H54 (cell line): ENCODE measurements around the gene MBP.

Experiments used
- DNase-seq: peaks from one replicate; pipeline ENCODE4 v3.0.0; 2011; ENCODE audit warnings: low spot score, mixed read lengths; ENCODE audit not compliant: insufficient read length
- FAIRE-seq: peaks from 3 replicates; lab custom pipeline; 2011; peaks lifted over from hg19 to GRCh38; lab: Jason Lieb, UNC
- POLR2A ChIP-seq: IDR thresholded peaks from 2 replicates; pipeline ENCODE4 v1.6.1; 2011; ENCODE audit warnings: low read depth, mild to moderate bottlenecking, low read length

MBP gene

GRCh38 chr18:77133835-77134496, 1.4 kb upstream of the MBP start:
- no peak for DNase-seq
- FAIRE-seq, result no peak
- TF ChIP-seq POLR2A, result no peak

DNA sequence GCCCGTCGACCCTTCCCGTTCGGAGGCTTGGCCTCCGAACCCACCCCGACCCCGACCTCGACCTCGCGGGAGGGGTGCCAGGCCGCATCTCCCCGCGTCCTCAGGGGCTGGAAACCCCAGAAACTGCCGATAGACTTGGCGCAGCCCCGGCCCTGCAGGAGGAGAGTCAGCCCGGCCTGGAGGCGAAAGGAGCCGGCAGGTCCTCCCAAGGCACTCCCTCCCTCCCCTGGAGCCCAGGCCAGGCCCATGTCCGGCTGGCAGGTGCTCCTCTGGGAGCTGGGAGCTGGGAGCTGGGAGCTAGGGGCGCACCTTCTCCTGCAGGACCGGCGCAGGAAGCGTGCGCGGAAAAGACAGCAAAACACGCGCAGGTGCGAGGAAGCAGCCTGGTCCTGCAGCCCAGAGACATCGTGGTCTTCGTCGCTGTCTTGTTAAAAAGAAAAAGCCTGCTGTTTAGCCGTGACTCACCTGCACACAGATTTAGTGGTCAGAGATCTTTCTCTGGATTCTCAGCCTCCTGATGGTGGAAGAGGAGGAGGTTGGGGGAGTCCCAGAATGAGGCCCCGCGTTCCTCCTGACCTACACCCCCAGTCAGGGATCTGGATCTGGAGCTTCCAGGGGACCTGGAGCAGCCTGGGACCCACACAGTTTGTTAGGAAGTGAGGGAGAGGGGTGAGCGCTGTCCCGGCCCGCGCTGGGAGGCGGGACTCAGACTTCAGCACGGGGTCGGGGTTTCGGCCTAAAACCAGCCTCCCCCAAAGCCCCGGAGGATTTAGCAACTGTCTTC, 660 bp upstream of the MBP start:
- DNase-seq (no peak), FAIRE-seq (no peak)
- no peak for TF ChIP-seq POLR2A

DNA sequence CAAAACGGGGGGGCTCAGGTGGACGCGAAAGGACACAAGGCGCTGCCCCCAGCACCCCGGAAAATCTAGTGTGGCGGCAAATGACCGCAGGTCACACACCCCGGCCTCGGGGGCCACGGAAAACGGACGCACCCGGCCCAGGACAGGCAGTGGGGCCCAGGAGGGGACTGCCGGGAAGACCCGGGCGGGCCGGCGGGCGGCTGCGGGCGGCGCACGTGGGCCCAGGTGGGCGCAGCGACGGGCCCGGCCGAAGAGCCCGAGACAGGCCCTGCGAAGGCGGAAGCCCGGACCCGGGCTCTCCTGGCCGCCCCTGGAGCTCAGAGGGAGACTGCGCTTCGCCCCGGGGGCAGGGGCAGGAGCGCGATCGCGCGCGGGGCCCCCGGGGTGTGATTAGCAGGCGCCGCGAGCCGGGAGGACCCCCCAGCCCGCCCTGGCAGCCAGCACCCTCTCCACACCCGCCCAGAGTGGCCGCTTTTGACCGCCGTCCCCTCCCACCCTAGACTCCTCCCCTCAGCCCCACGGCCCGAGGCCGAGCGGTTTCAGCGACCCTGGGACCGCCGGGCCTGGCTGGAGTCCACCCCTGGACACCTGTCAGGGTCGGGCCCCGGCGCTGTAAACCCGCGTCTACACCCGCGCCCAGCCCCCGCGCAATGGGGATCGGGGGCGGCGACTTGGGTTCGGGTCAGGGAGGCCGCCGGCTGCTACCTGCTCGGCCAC, 773 bp downstream of the MBP start:
- DNase-seq, result no peak
- no peak for FAIRE-seq
- TF ChIP-seq POLR2A, result no peak

GRCh38 chr18:77131100-77131651, 1.4 kb downstream of the MBP start:
- FAIRE-seq (no peak), DNase-seq (no peak)
- TF ChIP-seq POLR2A, result no peak

DNA sequence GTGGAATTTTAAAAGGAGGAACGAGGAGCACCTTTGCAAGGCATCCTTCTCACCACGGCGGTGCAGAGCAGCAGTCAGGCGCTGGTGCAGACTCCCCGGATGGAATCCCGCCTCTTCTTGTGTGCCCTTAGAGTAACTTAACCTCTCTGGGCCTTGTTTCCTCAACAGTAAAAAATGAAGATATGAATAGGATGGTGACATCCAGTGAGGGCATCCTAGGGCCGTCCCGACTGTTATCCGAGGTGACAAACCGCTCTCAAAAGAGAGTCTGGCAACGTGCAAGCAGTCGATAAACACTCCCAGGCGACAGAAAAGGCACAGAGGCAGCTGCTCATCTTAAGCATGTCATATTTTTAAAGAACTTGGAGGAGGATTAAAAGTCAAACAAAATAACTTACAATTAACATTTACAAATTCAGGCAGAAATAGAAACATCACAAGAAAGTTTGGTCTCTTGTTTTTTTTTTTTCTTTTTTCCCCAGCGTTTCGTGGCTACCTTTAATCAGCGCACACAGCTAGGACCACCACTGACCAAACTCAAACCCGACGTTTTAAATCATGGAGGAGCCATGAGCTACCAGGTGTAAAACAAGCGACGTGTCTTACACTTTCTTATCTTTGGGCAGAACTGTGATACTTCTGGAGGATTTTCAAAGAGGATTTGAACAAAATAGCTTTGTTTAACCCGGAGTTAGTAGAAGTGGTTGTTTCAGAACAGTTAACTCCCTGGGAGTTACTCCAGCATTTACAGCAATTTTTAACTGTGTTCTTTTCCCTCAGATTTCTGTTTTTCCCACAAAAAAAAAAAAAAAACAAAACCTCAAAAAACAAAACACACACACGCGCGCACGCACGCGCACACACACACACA, 2.1 kb downstream of the MBP start:
- no peak for TF ChIP-seq POLR2A
- no peak for DNase-seq
- no peak for FAIRE-seq

- FAIRE-seq, result no peak
- no peak for DNase-seq
- TF ChIP-seq POLR2A, result no peak
Observed at GRCh38 chr18:77129150-77129551, 3.4 kb downstream of the MBP start.

GRCh38 chr18:77127769-77128671, 4.6 kb downstream of the MBP start:
- DNase-seq, result no peak
- FAIRE-seq, result no peak
- TF ChIP-seq POLR2A, result no peak

DNA sequence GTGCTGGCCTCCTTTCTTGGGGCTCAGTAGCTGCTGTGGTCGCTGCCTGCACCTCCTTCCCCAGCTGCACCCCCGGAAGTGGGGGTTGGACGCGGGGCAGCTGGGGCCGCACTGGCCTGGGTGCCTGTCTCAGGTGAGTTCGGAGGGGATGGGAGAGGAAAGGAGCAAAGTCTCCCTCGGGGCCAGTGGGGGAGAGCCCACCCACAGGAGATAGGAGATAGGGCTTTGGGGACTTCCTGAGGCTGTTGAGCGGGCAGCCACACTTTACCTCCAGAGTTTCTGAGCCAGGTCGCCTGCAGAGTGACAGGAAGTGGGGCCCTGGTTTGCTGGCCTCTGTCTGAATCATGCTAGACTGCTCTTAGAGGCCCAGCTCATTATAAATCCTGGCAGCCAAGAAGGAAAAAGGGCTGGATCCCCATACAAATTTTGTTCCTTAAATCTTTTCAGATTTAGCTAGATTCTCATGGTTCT, 8.1 kb downstream of the MBP start:
- FAIRE-seq, result no peak
- no peak for TF ChIP-seq POLR2A
- no peak for DNase-seq

- DNase-seq (no peak), FAIRE-seq (no peak)
- no peak for TF ChIP-seq POLR2A
Observed at GRCh38 chr18:77123320-77124231, 9.0 kb downstream of the MBP start.

DNA sequence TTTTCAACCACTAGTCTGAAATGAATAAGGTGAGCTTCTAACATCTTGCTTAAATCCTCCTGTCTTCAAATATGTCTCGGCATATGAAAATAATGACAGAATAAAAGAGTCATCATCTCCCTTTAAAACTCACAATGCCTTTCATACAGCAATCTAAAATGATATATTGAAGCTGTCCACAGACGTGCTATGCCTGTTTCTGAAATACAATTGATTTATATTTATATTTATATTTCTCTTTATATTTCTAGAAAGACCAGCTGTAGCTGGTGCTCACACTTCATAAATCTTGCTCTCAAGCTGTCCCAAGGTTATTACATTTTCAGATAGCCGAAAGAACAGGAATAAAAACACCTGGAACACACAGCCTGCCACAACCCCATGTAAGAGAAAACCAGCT, 11.1 kb downstream of the MBP start:
- no peak for TF ChIP-seq POLR2A
- no peak for DNase-seq
- no peak for FAIRE-seq

GRCh38 chr18:77119851-77120491, 12.6 kb downstream of the MBP start:
- FAIRE-seq, result no peak
- no peak for TF ChIP-seq POLR2A
- DNase-seq, result no peak
